Suprapubic skin (tissue), 4 donors: ENCODE data around the gene SV2A. TPM values are rescaled to one million over a fixed set of nuclear protein-coding genes. Genes with fewer than 3 reads are reported as not detected.
A peak's percentile ranks its signal among the peaks of the same experiment; 100 is the strongest.

ENCODE experiments used
- DNase-seq, 2 donors: peaks; one replicate each; pipeline ENCODE4 v3.0.0-alpha.2; 2019; ENCODE audit warnings: low spot score in 2 of 2
- H3K27ac ChIP-seq: fragments of 200-600 bp; sonication (generic); one replicate; pipeline ENCODE4 v1.5.1; 2019
- H3K27me3 ChIP-seq: fragments of 200-600 bp; sonication (generic); one replicate; pipeline ENCODE4 v1.5.1; 2019
- H3K36me3 ChIP-seq: fragments of 200-600 bp; sonication (generic); one replicate; pipeline ENCODE4 v1.5.1; 2019
- H3K4me1 ChIP-seq: fragments of 200-600 bp; sonication (generic); one replicate; pipeline ENCODE4 v1.5.1; 2019
- H3K4me3 ChIP-seq: fragments of 200-600 bp; sonication (generic); one replicate; pipeline ENCODE4 v1.5.1; 2019; ENCODE audit warnings: mild to moderate bottlenecking
- H3K9me3 ChIP-seq: fragments of 200-600 bp; sonication (generic); one replicate; pipeline ENCODE4 v1.5.1; 2019
- CTCF ChIP-seq, 2 donors: fragments of 200-600 bp in 1 of 2; fragments of 450-650 bp in 1 of 2; sonication (generic) in 1 of 2; IDR thresholded peaks; one replicate each; pipeline ENCODE4 v1.5.1; 2016 to 2019; ENCODE audit warnings: antibody characterized with exemption in 2 of 2, mild to moderate bottlenecking in 1 of 2, moderate library complexity in 1 of 2
- EP300 ChIP-seq: sonication (generic); formaldehyde crosslinking; IDR thresholded peaks from one replicate; pipeline ENCODE4 v1.6.1; 2017; ENCODE audit warnings: antibody characterized with exemption
- POLR2A ChIP-seq, 2 donors: fragments of 450-650 bp; IDR thresholded peaks; one replicate each; pipeline ENCODE4 v1.6.1; 2017; ENCODE audit warnings: antibody characterized with exemption in 2 of 2, mild to moderate bottlenecking in 2 of 2, moderate library complexity in 2 of 2
- POLR2AphosphoS5 ChIP-seq, 3 donors: sonication (generic); formaldehyde crosslinking; IDR thresholded peaks; one replicate each; pipeline ENCODE4 v1.6.1; 2017; ENCODE audit warnings: antibody characterized with exemption in 3 of 3
- WGBS: methylation state at CpG from one replicate; pipeline ENCODE4 v1.1.5; 2018; 5-methylcytosine and 5-hydroxymethylcytosine counted together
- total RNA-seq, 4 donors: library from RNA; depleted of rRNA; stranded (reverse); fragments of >200 nt; gene quantifications; one replicate each; pipeline ENCODE4 v1.1.0, GENCODE V29; 2016

The SV2A gene
- total RNA-seq, 4 donors from 2014 or later = 0.48 to 1.3 (median 0.65) TPM

- peak within 1 kb of the TSS; percentile 85 for H3K27ac ChIP-seq
- peaks cover 9% of the 10 kb centered on the region for H3K4me1 ChIP-seq
- 9% methylated on average over 17 of the region's 65 CpGs for WGBS
- TF ChIP-seq CTCF (IDR thresholded peaks at IDR 0.05) (no peak), EP300 (no peak), POLR2AphosphoS5 (IDR thresholded peaks at IDR 0.05) (peak; percentile 29 to 68 (median 56)), POLR2A (IDR thresholded peaks at IDR 0.05) (peak in 1 of 2 donors; percentile 62)
- DNase-seq = peak; percentile 95 to 96
- no peaks in the 10 kb centered on the region for H3K36me3 ChIP-seq
- no peaks in the 10 kb centered on the region for H3K27me3 ChIP-seq
- no peaks in the 10 kb centered on the region for H3K9me3 ChIP-seq
- H3K4me3 ChIP-seq = peak within 1 kb of the TSS; percentile 64
Measured at GRCh38 chr1:149899460-149900284, 18.0 kb downstream of the SV2A start, which contains the start of gene BOLA1. BOLA1 (plus strand) TSS chr1:149899568; CDS start chr1:149900060, 492 bp downstream.

- no peak for DNase-seq
- TF ChIP-seq POLR2AphosphoS5 (IDR thresholded peaks at IDR 0.05) = no peak
- TF ChIP-seq EP300 = no peak
- TF ChIP-seq CTCF (IDR thresholded peaks at IDR 0.05) = no peak
- TF ChIP-seq POLR2A (IDR thresholded peaks at IDR 0.05) = no peak
- Histone ChIP-seq H3K9me3 (no peaks in the 10 kb centered on the region), H3K27me3 (no peaks in the 10 kb centered on the region), H3K27ac (no peak overlapping the region), H3K4me3 (no peak overlapping the region), H3K36me3 (no peaks in the 10 kb centered on the region), H3K4me1 (peaks cover 9% of the 10 kb centered on the region)
- 94% methylated on average over 4 of the region's 4 CpGs for WGBS
Measured at GRCh38 chr1:149896575-149896974, 21.1 kb downstream of the SV2A start.

- DNase-seq = no peak
- WGBS = 8% methylated on average over 6 of the region's 6 CpGs
- Histone ChIP-seq H3K4me1 (peaks cover 29% of the 10 kb centered on the region), H3K27me3 (no peaks in the 10 kb centered on the region), H3K9me3 (no peaks in the 10 kb centered on the region), H3K4me3 (peak overlapping the region; percentile 85), H3K27ac (peak overlapping the region; percentile 100), H3K36me3 (no peaks in the 10 kb centered on the region)
- TF ChIP-seq CTCF (IDR thresholded peaks at IDR 0.05) = no peak
- TF ChIP-seq POLR2AphosphoS5 (IDR thresholded peaks at IDR 0.05) = no peak
- TF ChIP-seq POLR2A (IDR thresholded peaks at IDR 0.05) = no peak
- TF ChIP-seq EP300 = no peak
Measured at GRCh38 chr1:149888999-149889289, 28.7 kb downstream of the SV2A start.

GRCh38 chr1:149888247-149888998 lies 29.2 kb downstream of the SV2A start:
- WGBS = 1% methylated on average over 28 of the region's 28 CpGs
- H3K27ac ChIP-seq = peak overlapping the region; percentile 100
- H3K4me3 ChIP-seq = peak overlapping the region; percentile 85
- no peaks in the 10 kb centered on the region for H3K36me3 ChIP-seq
- no peaks in the 10 kb centered on the region for H3K27me3 ChIP-seq
- DNase-seq = peak; percentile 90
- TF ChIP-seq CTCF (IDR thresholded peaks at IDR 0.05) = peak; percentile 58 to 63
- TF ChIP-seq POLR2A (IDR thresholded peaks at IDR 0.05) = no peak
- peak in 1 of 3 donors; percentile 5 for TF ChIP-seq POLR2AphosphoS5 (IDR thresholded peaks at IDR 0.05)
- no peaks in the 10 kb centered on the region for H3K9me3 ChIP-seq
- peaks cover 34% of the 10 kb centered on the region for H3K4me1 ChIP-seq
